SK-N-SH (cell line): ENCODE measurements around the gene CATSPERB. TPM values are rescaled to one million over a fixed set of nuclear protein-coding genes. Genes with fewer than 3 reads are reported as not detected.

Experiments
- CTCF ChIA-PET: fragments of 300-600, 350-600 bp; formaldehyde crosslinking; extraction: SDS; loops from one replicate; lab custom pipeline; 2021; lab: Yijun Ruan, JAX
- POLR2A ChIA-PET: fragments of 350-600 bp; sonication (Branson Sonifier 250); formaldehyde crosslinking; extraction: SDS; loops from one replicate; lab custom pipeline; 2020; ENCODE audit warnings: antibody characterized with exemption, inconsistent platforms; lab: Yijun Ruan, JAX
- DNase-seq: peaks from one replicate; pipeline ENCODE4 v3.0.0; 2012
- H2AFZ ChIP-seq: fragments of 200-600 bp; sonication (generic); 2 replicates; pipeline ENCODE4 v1.8.1; 2016; ENCODE audit warnings: antibody characterized with exemption, mild to moderate bottlenecking, low read depth
- H3F3A ChIP-seq: fragments of 200-600 bp; sonication (generic); replicated peaks from 2 replicates; pipeline ENCODE3; 2016; ENCODE audit warnings: antibody characterized with exemption, mild to moderate bottlenecking; ENCODE audit not compliant: insufficient read depth
- H3K27ac ChIP-seq, 2 experiments: fragments of 200-500 bp in 1 of 2; fragments of 200-600 bp in 1 of 2; sonication (Bioruptor generic) in 1 of 2; sonication (generic), shearing (Covaris generic) in 1 of 2; 2 replicates each; pipeline versions ENCODE4 v1.5.1 to v1.6.1; 2014 to 2016; ENCODE audit warnings: low read depth in 2 of 2, inconsistent platforms in 1 of 2, low read length in 1 of 2, mild to moderate bottlenecking in 1 of 2, mixed read lengths in 1 of 2
- H3K27me3 ChIP-seq: fragments of 200-600 bp; sonication (generic), shearing (Covaris generic); 2 replicates; pipeline ENCODE4 v1.6.1; 2016; ENCODE audit warnings: mixed run types; ENCODE audit not compliant: insufficient read depth
- H3K36me3 ChIP-seq, 2 experiments: fragments of 200-500 bp in 1 of 2; fragments of 200-600 bp in 1 of 2; sonication (Bioruptor generic) in 1 of 2; sonication (generic) in 1 of 2; replicated peaks in 1 of 2; 2 replicates each; pipeline versions ENCODE3 to v1.5.1; 2014 to 2016; ENCODE audit warnings: low read length in 1 of 2, mild to moderate bottlenecking in 1 of 2; ENCODE audit not compliant: insufficient read depth in 2 of 2, control insufficient read depth in 1 of 2
- H3K4me1 ChIP-seq, 2 experiments: fragments of 200-500 bp in 1 of 2; fragments of 200-600 bp in 1 of 2; sonication (Bioruptor generic) in 1 of 2; sonication (generic), shearing (Covaris generic) in 1 of 2; 2 replicates each; pipeline versions ENCODE4 v1.5.1 to v1.6.1; 2014 to 2016; ENCODE audit warnings: low read depth in 1 of 2, low read length in 1 of 2, mixed run types in 1 of 2; ENCODE audit not compliant: insufficient read depth in 2 of 2, control insufficient read depth in 1 of 2
- H3K4me2 ChIP-seq: fragments of 200-600 bp; sonication (generic), shearing (Covaris generic); 2 replicates; pipeline ENCODE4 v1.6.1; 2017; ENCODE audit warnings: mixed run types
- H3K4me3 ChIP-seq, 2 experiments: fragments of 200-500 bp in 1 of 2; fragments of 200-600 bp in 1 of 2; sonication (Bioruptor generic) in 1 of 2; sonication (generic), shearing (Covaris generic) in 1 of 2; 2 replicates each; pipeline versions ENCODE4 v1.5.1 to v1.8.1; 2014 to 2016; ENCODE audit warnings: low read depth in 2 of 2, inconsistent platforms in 1 of 2, low read length in 1 of 2, mild to moderate bottlenecking in 1 of 2, mixed read lengths in 1 of 2, moderate library complexity in 1 of 2
- H3K79me2 ChIP-seq: fragments of 200-600 bp; sonication (generic); 2 replicates; pipeline ENCODE4 v1.8.1; 2017; ENCODE audit warnings: mild to moderate bottlenecking; ENCODE audit not compliant: insufficient read depth
- H3K9ac ChIP-seq: fragments of 200-600 bp; sonication (generic); 2 replicates; pipeline ENCODE4 v1.6.1; 2017; ENCODE audit warnings: mixed run types
- H3K9me2 ChIP-seq: fragments of 200-600 bp; sonication (generic); 2 replicates; pipeline ENCODE4 v1.6.1; 2017; ENCODE audit warnings: mixed run types
- H3K9me3 ChIP-seq: fragments of 200-600 bp; sonication (generic); 2 replicates; pipeline ENCODE4 v1.6.1; 2017; ENCODE audit warnings: mixed run types, mild to moderate bottlenecking, moderate library complexity
- H4K20me1 ChIP-seq: fragments of 200-600 bp; sonication (generic); 2 replicates; pipeline ENCODE4 v1.6.1; 2017; ENCODE audit warnings: mild to moderate bottlenecking, mixed run types; ENCODE audit not compliant: insufficient read depth
- CTCF ChIP-seq: fragments of 200-600 bp; sonication (generic); IDR thresholded peaks from 2 replicates; pipeline ENCODE4 v1.6.1; 2017; ENCODE audit warnings: antibody characterized with exemption, mild to moderate bottlenecking, moderate library complexity
- FOXJ3 ChIP-seq: sonication (generic); formaldehyde crosslinking; IDR thresholded peaks from 2 replicates; pipeline ENCODE4 v1.5.1; 2020; ENCODE audit warnings: mild to moderate bottlenecking, missing genetic modification reagents
- FOXM1 ChIP-seq: IDR thresholded peaks from 2 replicates; pipeline ENCODE4 v1.4.0; 2012; ENCODE audit warnings: low read depth, mild to moderate bottlenecking
- GABPA ChIP-seq: IDR thresholded peaks from 2 replicates; pipeline ENCODE4 v1.4.0; 2012; ENCODE audit warnings: low read depth, mild to moderate bottlenecking
- GATA2 ChIP-seq: sonication (generic); formaldehyde crosslinking; IDR thresholded peaks from 2 replicates; pipeline ENCODE4 v1.5.0; 2020; ENCODE audit warnings: mild to moderate bottlenecking, missing genetic modification reagents
- MEF2A ChIP-seq: IDR thresholded peaks from 2 replicates; pipeline ENCODE4 v1.4.0; 2012; ENCODE audit warnings: low read depth, borderline replicate concordance
- MXI1 ChIP-seq: IDR thresholded peaks from 2 replicates; pipeline ENCODE4 v1.6.1; 2012; ENCODE audit warnings: mild to moderate bottlenecking, low read depth, low read length, improper control_type of control experiment
- NFIC ChIP-seq: IDR thresholded peaks from 2 replicates; pipeline ENCODE4 v1.4.0; 2012; ENCODE audit warnings: borderline replicate concordance
- PBX3 ChIP-seq: IDR thresholded peaks from 2 replicates; pipeline ENCODE4; 2012
- RCOR1 ChIP-seq: fragments of 150-350 bp; IDR thresholded peaks from 2 replicates; pipeline ENCODE4 v1.6.1; 2017; ENCODE audit warnings: antibody characterized with exemption, low read length
- REST ChIP-seq: IDR thresholded peaks from 2 replicates; pipeline ENCODE4 v1.6.1; 2012; ENCODE audit warnings: mild to moderate bottlenecking, low read depth, low read length, moderate library complexity
- RFX5 ChIP-seq: IDR thresholded peaks from 2 replicates; pipeline ENCODE4 v1.6.1; 2012; ENCODE audit warnings: mild to moderate bottlenecking, improper control_type of control experiment, low read length
- RXRA ChIP-seq: IDR thresholded peaks from 2 replicates; pipeline ENCODE4 v1.4.0; 2012; ENCODE audit warnings: low read depth, mild to moderate bottlenecking, borderline replicate concordance
- SIN3A ChIP-seq: IDR thresholded peaks from 2 replicates; pipeline ENCODE4 v1.6.1; 2012; ENCODE audit warnings: low read depth, mild to moderate bottlenecking, low read length, moderate library complexity, borderline replicate concordance
- SMC3 ChIP-seq: IDR thresholded peaks from 2 replicates; pipeline ENCODE4 v1.6.1; 2012; ENCODE audit warnings: low read depth, low read length, improper control_type of control experiment
- TCF12 ChIP-seq: IDR thresholded peaks from 2 replicates; pipeline ENCODE4 v1.4.0; 2012
- TEAD4 ChIP-seq: IDR thresholded peaks from 2 replicates; pipeline ENCODE4 v1.4.0; 2012; ENCODE audit warnings: mild to moderate bottlenecking, borderline replicate concordance; ENCODE audit not compliant: insufficient read depth
- ZBTB33 ChIP-seq: IDR thresholded peaks from 2 replicates; pipeline ENCODE4 v1.4.0; 2012; ENCODE audit warnings: low read depth, borderline replicate concordance
- WGBS: methylation state at CpG from one replicate; pipeline ENCODE4 v1.1.6; 2017; ENCODE audit warnings: low lambda C conversion rate; 5-methylcytosine and 5-hydroxymethylcytosine counted together
- polyA plus RNA-seq, 3 experiments: library from polyadenylated mRNA; depleted of rRNA; stranded (reverse); fragments of >200 nt; gene quantifications; 2 replicates each; pipeline ENCODE4 v1.2.3, GENCODE V29; 2012

The CATSPERB gene
- polyA plus RNA-seq, 1 of the 3 experiments (the other 2 are of a cell fraction) = 0.08 TPM

- TF ChIP-seq FOXJ3 (CRISPR knock-in tag) (no peak), MXI1 (no peak)
These were observed 183.8 kb downstream of the CATSPERB start (continued) for GRCh38 chr14:91548108-91548507.

- CTCF ChIA-PET = no interaction called here
- Histone ChIP-seq H3K27ac (no peak overlapping the region), H3K36me3 (no peaks in the 10 kb centered on the region), H3K4me1 (no peaks in the 10 kb centered on the region), H4K20me1 (no peaks in the 10 kb centered on the region), H3K79me2 (no peaks in the 10 kb centered on the region), H3K9me3 (no peaks in the 10 kb centered on the region), H3K27me3 (peaks cover 20% of the 10 kb centered on the region; the same call in 1 of the 2 replicates), H3K4me2 (no peak overlapping the region), H3K9ac (no peak overlapping the region), H3K9me2 (no peaks in the 10 kb centered on the region), H3K4me3 (no peak overlapping the region), H3F3A (no peaks in the 10 kb centered on the region), H2AFZ (no peak overlapping the region)
- TF ChIP-seq REST = no peak
- TF ChIP-seq FOXM1 = no peak
- TF ChIP-seq SIN3A = no peak
- TF ChIP-seq TCF12 = no peak
- WGBS = 6% methylated on average over 5 of the region's 5 CpGs
- POLR2A ChIA-PET = no interaction called here
- no peak for DNase-seq
These were observed 185.8 kb downstream of the CATSPERB start for GRCh38 chr14:91545946-91546716.

GRCh38 chr14:91545204-91545603 lies 186.7 kb downstream of the CATSPERB start:
- Histone ChIP-seq H4K20me1 (no peaks in the 10 kb centered on the region), H3K9me3 (no peaks in the 10 kb centered on the region)
- POLR2A ChIA-PET = no interaction called here
- no peak for TF ChIP-seq MEF2A
- no peak for TF ChIP-seq ZBTB33
- no peak for TF ChIP-seq RXRA
- TF ChIP-seq RCOR1 = no peak
- no peak for TF ChIP-seq SMC3
- no peak for TF ChIP-seq PBX3
- TF ChIP-seq TEAD4 = no peak
- no peak for TF ChIP-seq GABPA
- no peak for TF ChIP-seq NFIC
- no peak for TF ChIP-seq GATA2
- TF ChIP-seq CTCF = no peak
- TF ChIP-seq RFX5 = no peak

More at GRCh38 chr14:91545204-91545603, 186.7 kb downstream of the CATSPERB start:
- Histone ChIP-seq H3F3A (no peaks in the 10 kb centered on the region), H3K9ac (no peak overlapping the region), H3K79me2 (no peaks in the 10 kb centered on the region), H3K4me3 (no peak overlapping the region), H3K4me1 (no peaks in the 10 kb centered on the region), H2AFZ (no peak overlapping the region), H3K4me2 (no peak overlapping the region), H3K27ac (no peak overlapping the region), H3K36me3 (no peaks in the 10 kb centered on the region), H3K27me3 (peaks cover 20% of the 10 kb centered on the region; the same call in 1 of the 2 replicates), H3K9me2 (no peaks in the 10 kb centered on the region)
- no peak for DNase-seq
- CTCF ChIA-PET = no interaction called here
